Skeletal muscle tissue (tissue), 4 donors: ENCODE data around the gene PTPRM. TPM values are rescaled to one million over a fixed set of nuclear protein-coding genes. Genes with fewer than 3 reads are reported as not detected.

ENCODE experiments used
- H3K27ac ChIP-seq: one replicate; pipeline ENCODE4 v1.7.0; 2013; ENCODE audit warnings: mild to moderate bottlenecking, low read depth, low read length, inconsistent platforms
- H3K27me3 ChIP-seq, 3 donors: one replicate each; pipeline ENCODE4 v1.7.0; 2013; ENCODE audit warnings: low read length in 3 of 3; ENCODE audit not compliant: control insufficient read depth in 3 of 3, insufficient read depth in 3 of 3
- H3K36me3 ChIP-seq, 3 donors: one replicate each; pipeline ENCODE4 v1.7.0; 2013; ENCODE audit warnings: low read length in 3 of 3; ENCODE audit not compliant: control insufficient read depth in 3 of 3, insufficient read depth in 3 of 3
- H3K4me1 ChIP-seq, 3 donors: one replicate each; pipeline ENCODE4 v1.7.0; 2013; ENCODE audit warnings: low read length in 3 of 3, mild to moderate bottlenecking in 3 of 3; ENCODE audit not compliant: control insufficient read depth in 3 of 3, insufficient read depth in 3 of 3
- H3K4me3 ChIP-seq, 3 donors: one replicate each; pipeline ENCODE4 v1.7.0; 2013; ENCODE audit warnings: low read length in 3 of 3
- H3K9ac ChIP-seq, 3 donors: one replicate each; pipeline ENCODE4 v1.7.0; 2013; ENCODE audit warnings: low read length in 3 of 3, mild to moderate bottlenecking in 3 of 3, moderate library complexity in 2 of 3, low read depth in 1 of 3
- H3K9me3 ChIP-seq, 3 donors: one replicate each; pipeline ENCODE4 v1.7.0; 2013; ENCODE audit warnings: low read length in 3 of 3; ENCODE audit not compliant: control insufficient read depth in 3 of 3
- total RNA-seq: library from RNA; depleted of rRNA; stranded (reverse); fragments of >200 nt; gene quantifications from one replicate; pipeline ENCODE4 v1.2.3, GENCODE V29; 2014
- donor health status: Osteomylitis.

PTPRM gene
- total RNA-seq, 1 donor from 2014 or later, result 68.9 TPM

DNA sequence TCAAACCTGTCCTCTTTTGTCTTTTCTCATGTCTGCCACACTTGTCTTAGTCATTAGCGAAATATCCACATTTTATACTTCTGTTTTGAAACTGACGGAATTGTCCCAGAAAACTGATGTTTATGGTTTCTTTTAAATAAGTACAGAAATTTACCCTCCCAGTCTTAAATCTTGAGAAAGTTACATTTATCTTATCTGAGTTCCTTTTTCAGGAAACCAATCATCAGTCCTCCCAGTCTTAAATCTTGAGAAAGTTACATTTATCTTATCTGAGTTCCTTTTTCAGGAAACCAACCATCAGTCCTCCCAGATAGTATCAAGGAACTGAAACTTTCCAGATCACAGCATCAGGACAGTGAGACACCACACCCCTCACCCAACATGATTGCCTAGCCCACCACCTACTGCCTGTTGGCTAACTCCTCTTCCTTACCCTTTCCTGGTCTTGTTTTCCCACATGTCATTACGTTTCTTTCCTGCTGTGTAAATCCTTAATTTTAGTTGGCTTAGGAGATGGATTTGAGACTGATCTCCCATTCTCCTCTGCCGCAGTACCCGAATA lies 247.7 kb downstream of the PTPRM start:
- Histone ChIP-seq H3K9ac (no peak overlapping the region), H3K4me3 (no peak overlapping the region), H3K4me1 (peaks cover 12 to 23% (median 21%) of the 10 kb centered on the region in 3 donors), H3K9me3 (peaks cover 0 to 12% (median 3%) of the 10 kb centered on the region in 3 donors), H3K27me3 (no peaks in the 10 kb centered on the region), H3K27ac (no peak overlapping the region), H3K36me3 (peaks cover 0 to 2% (median 0%) of the 10 kb centered on the region in 3 donors)

DNA sequence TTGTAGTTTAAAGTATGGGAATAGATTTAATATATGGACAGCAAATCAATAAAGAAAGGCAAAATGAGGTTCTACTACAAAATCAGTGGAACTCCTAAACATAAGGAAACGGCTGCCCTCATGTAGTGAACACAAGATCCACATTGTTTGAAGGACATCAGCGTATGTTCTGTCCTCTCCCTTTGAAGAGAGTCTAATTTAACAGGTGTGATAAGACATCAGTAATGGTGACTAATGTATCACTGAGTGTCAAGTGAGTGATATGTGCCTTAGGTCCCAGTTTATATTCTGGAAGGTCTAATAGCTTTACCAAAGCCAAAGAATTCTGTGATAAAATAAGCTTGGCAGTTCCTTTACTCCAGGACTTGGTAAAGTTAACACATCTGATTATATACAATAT lies 248.7 kb downstream of the PTPRM start:
- Histone ChIP-seq H3K9ac (no peak overlapping the region), H3K4me1 (peaks cover 15 to 27% (median 24%) of the 10 kb centered on the region in 3 donors), H3K9me3 (peaks cover 0 to 12% (median 3%) of the 10 kb centered on the region in 3 donors), H3K36me3 (peaks cover 0 to 2% (median 0%) of the 10 kb centered on the region in 3 donors), H3K27ac (no peak overlapping the region), H3K27me3 (no peaks in the 10 kb centered on the region), H3K4me3 (no peak overlapping the region)

DNA sequence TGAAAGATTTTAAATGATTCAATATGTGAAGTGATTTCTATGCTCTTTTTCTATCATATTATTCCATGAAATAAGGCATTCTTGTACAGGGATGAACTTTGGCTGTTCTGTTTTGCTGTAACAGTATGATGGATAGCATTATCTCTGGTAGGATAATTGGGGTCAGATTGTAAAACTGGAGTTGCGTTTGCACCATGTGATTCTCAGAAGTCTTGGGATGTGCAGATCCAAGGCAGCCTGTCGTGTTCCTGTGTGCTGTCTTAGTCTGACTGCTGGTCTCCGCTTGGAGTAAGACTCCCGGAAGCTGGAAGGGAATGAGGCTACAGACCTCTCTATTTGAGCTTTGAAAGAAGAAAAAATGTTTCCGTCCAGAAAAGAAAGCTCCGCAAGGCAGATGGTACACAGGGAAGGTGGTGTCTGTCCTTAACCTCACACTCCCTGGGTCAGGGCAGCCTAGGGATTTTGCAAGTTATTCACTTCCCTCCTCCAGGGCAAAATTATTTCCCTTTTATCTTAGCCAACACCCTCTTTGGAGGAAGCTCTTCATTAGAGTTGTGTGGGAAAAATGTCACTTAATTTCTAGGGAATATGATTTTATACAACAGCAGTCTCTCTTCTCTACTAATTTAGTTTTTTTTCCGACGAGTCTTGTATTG lies 250.6 kb downstream of the PTPRM start:
- no peak overlapping the region for H3K27ac ChIP-seq
- peaks cover 17 to 34% (median 22%) of the 10 kb centered on the region in 3 donors for H3K4me1 ChIP-seq
- peaks cover 0 to 12% (median 3%) of the 10 kb centered on the region in 3 donors for H3K9me3 ChIP-seq
- H3K9ac ChIP-seq, result no peak overlapping the region
- H3K27me3 ChIP-seq, result no peaks in the 10 kb centered on the region
- peaks cover 0 to 2% (median 0%) of the 10 kb centered on the region in 3 donors for H3K36me3 ChIP-seq
- H3K4me3 ChIP-seq, result no peak overlapping the region

DNA sequence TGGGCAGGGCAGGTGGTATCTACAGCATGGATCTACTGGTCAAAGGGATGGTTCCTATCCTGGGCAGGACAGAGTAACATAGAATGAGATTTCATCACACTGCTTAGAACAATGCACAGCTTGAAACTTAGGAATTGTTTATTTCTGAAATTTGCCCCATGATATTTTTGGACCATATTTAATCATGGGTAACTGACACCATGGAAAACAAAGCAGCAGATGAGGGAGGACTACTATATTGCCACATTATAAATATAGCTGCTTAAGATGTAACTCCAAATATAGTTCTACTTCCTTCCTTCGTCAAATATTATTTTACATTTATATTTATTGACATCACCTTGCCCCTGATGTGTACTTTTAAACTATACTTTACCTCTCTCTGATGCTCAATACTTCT lies 254.7 kb downstream of the PTPRM start:
- H3K9ac ChIP-seq, result no peak overlapping the region
- no peaks in the 10 kb centered on the region for H3K9me3 ChIP-seq
- H3K4me3 ChIP-seq, result no peak overlapping the region
- H3K27me3 ChIP-seq, result no peaks in the 10 kb centered on the region
- H3K4me1 ChIP-seq, result peaks cover 38 to 41% (median 41%) of the 10 kb centered on the region in 3 donors
- H3K27ac ChIP-seq, result peak overlapping the region; percentile 54
- H3K36me3 ChIP-seq, result peaks cover 0 to 2% (median 0%) of the 10 kb centered on the region in 3 donors

DNA sequence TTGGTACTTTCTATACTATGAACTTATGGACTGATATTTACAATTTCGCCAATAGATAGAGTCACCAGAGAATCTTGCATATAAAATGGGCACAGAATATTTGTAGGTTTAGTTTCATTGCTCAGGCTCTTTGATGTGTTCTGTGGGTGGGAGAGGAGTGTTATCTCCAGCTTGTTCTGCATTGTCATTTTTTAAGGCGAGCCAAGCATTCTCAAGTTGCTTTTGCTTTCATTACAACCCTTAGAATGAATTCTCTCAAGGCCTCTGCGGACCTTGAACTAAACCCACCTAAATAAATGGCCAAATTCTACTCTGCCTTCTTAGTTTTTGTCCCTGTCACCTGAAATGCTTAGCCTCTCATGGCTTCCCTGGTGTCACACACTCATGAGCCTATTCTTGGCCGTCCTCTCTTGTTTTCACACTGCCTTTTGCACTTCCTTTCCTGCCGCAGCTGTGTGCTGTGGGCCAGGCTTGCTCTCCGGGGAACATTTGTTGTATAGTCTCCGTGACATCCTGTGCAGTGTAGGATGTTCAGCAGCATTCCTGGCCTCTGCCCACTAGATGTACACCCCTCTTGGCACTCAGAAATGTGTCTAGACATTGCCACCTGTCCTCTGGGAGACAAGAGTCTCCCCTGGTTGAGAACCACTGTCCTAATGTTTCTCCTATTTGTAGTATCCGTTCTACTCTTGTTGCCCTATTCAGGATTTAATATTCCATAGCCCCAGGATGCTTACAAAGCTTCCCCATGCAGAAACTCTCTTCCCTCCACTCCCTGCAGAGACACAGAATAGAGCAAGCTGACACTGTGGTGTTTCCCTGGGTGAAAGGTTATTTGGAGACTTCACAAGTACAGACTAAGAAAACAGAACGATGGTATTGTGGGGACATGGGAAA lies 255.6 kb downstream of the PTPRM start:
- Histone ChIP-seq H3K4me3 (peak overlapping the region in 2 of 3 donors; percentile 8 to 59), H3K4me1 (peaks cover 38 to 41% (median 41%) of the 10 kb centered on the region in 3 donors), H3K9ac (peak overlapping the region in 2 of 3 donors; percentile 10 to 63), H3K36me3 (peaks cover 0 to 2% (median 0%) of the 10 kb centered on the region in 3 donors), H3K27me3 (no peaks in the 10 kb centered on the region), H3K9me3 (no peaks in the 10 kb centered on the region), H3K27ac (peak overlapping the region; percentile 54)

DNA sequence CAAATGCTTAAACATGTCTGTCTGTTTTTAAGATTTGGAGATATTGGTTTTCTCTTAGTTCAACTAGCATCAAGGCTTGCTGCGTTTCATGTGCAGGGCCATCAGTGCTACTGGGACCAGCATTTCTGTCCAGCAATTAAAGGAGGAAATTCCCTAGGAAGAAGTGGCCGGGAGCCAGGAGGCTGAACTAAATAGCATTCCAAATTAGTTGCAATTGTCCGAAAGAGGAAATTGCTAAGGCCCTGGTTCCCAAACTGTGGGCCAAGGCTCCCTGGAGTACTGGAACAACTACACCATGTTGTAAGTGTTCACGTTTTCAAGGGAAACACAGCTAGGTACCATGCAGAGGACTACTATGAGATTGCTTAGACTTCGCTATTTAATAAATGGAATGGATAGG lies 257.9 kb downstream of the PTPRM start:
- H3K9me3 ChIP-seq, result no peaks in the 10 kb centered on the region
- H3K4me1 ChIP-seq, result peaks cover 38 to 45% (median 41%) of the 10 kb centered on the region in 3 donors
- H3K9ac ChIP-seq, result no peak overlapping the region
- H3K27me3 ChIP-seq, result no peaks in the 10 kb centered on the region
- H3K27ac ChIP-seq, result no peak overlapping the region
- H3K4me3 ChIP-seq, result no peak overlapping the region
- no peaks in the 10 kb centered on the region for H3K36me3 ChIP-seq

GRCh38 chr18:7830468-7830867 lies 263.4 kb downstream of the PTPRM start:
- no peak overlapping the region for H3K4me3 ChIP-seq
- H3K9ac ChIP-seq, result no peak overlapping the region
- H3K27me3 ChIP-seq, result no peaks in the 10 kb centered on the region
- no peaks in the 10 kb centered on the region for H3K9me3 ChIP-seq
- no peaks in the 10 kb centered on the region for H3K36me3 ChIP-seq
- H3K27ac ChIP-seq, result no peak overlapping the region
- peaks cover 0 to 8% (median 5%) of the 10 kb centered on the region in 3 donors for H3K4me1 ChIP-seq

DNA sequence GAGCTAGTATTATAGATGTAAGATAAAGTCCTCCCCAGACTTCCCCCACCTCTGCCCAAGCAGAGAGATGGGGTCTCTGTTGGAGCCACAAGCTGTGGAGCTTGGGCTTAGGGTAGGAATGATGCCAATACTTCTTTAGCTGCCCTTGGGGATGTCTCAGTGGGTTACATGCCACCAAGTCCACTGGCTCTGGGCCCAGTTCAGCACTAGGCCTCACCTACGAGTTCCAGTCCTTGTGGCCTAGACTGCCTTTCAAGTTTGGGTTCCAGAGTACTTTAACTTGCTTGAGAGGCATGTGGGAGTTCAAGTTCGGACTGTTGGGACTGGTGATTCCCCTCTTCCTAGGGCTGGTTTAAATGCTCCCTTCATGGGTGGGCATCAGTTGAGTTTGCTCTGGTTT lies 272.4 kb downstream of the PTPRM start:
- Histone ChIP-seq H3K9me3 (peaks cover 0 to 6% (median 2%) of the 10 kb centered on the region in 3 donors), H3K27ac (no peak overlapping the region), H3K27me3 (no peaks in the 10 kb centered on the region), H3K36me3 (no peaks in the 10 kb centered on the region), H3K4me3 (no peak overlapping the region), H3K9ac (no peak overlapping the region), H3K4me1 (peaks cover 11 to 31% (median 29%) of the 10 kb centered on the region in 3 donors)

DNA sequence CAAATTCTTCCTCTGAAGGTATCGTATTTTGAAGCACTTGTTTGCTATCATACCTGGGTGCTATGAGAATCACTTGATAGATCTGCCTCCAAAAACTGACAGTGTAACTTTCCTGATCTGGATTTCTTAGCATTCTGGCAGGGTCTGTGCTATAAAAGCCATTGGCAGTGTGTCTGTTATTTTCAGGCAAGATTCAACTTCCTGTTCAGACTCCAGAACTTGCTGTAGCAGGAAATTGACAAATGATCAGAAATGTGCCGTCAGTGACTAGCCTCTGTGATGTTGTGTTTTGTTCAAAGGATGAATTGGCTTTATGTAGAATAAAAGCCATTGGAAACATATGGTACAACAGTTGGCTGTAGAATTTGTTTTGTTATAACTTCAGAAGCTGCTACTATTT lies 273.3 kb downstream of the PTPRM start:
- H3K9me3 ChIP-seq, result peaks cover 0 to 9% (median 2%) of the 10 kb centered on the region in 3 donors
- H3K4me3 ChIP-seq, result no peak overlapping the region
- no peaks in the 10 kb centered on the region for H3K27me3 ChIP-seq
- H3K9ac ChIP-seq, result peak overlapping the region in 1 of 3 donors; percentile 12
- peaks cover 11 to 31% (median 29%) of the 10 kb centered on the region in 3 donors for H3K4me1 ChIP-seq
- no peaks in the 10 kb centered on the region for H3K36me3 ChIP-seq
- no peak overlapping the region for H3K27ac ChIP-seq
